ENCODE results near the gene NAPEPLD. TPM values are rescaled to one million over a fixed set of nuclear protein-coding genes. Genes with fewer than 3 reads are reported as not detected.

Gene NAPEPLD
- total and polyA plus RNA-seq, 2 donors (not counting 3 experiments of a cell fraction or from before 2014, with no cell fraction given) = 2.6 to 6.7 TPM

- intact Hi-C loops (cut with micrococcal nuclease) (loop anchor here (1.0 to 2.0 kb wide), 2 partner anchors 75 to 401 kb away; partner anchors contain the start of genes FAM185A and FBXL13), dilution Hi-C loops (cut with MboI; ENCODE audit: extremely low pct_ligation_motif_present, low sequenced_read_pairs) (no loop called here)
- Histone ChIP-seq H3K27me3 (ENCODE audit: control insufficient read depth in 2 of 2, insufficient read depth in 2 of 2, low read length in 2 of 2) (no peaks in the 10 kb centered on the region), H4K20me1 (replicated peaks; ENCODE audit: control insufficient read depth, extremely low read depth, insufficient read depth, low read length) (no peaks in the 10 kb centered on the region), H3K79me2 (ENCODE audit: control insufficient read depth, insufficient read depth, low read length) (peaks cover 27% of the 10 kb centered on the region), H3K4me1 (ENCODE audit: control insufficient read depth, extremely low read depth, insufficient read depth, low read length) (peaks cover 10% of the 10 kb centered on the region), H3K9ac (replicated peaks; ENCODE audit: extremely low read depth, insufficient read depth, low read length) (no peak overlapping the region), H3K9me1 (replicated peaks; ENCODE audit: control insufficient read depth, extremely low read depth, insufficient read depth, low read length) (no peaks in the 10 kb centered on the region), H3K36me3 (ENCODE audit: control insufficient read depth in 2 of 2, extremely low read depth in 1 of 2, insufficient read depth in 2 of 2, low read length in 2 of 2) (no peaks in the 10 kb centered on the region), H3K4me3 (replicated peaks in 1 of 3; ENCODE audit: insufficient read depth in 1 of 3, low read depth in 1 of 3, low read length in 3 of 3) (peak overlapping the region in 2 of 3 experiments; percentile 67 to 94), H3K27ac (ENCODE audit: insufficient read depth, low read depth, low read length) (no peak overlapping the region), H3K9me3 (replicated peaks; ENCODE audit: control insufficient read depth, insufficient read depth, low read length) (no peaks in the 10 kb centered on the region), H3K4me2 (ENCODE audit: insufficient read depth, low read length) (peak overlapping the region; percentile 95), H2AFZ (ENCODE audit: low read depth, low read length) (peak overlapping the region; percentile 89)
- DNase-seq (ENCODE audit: low read depth, low spot score) (no peak), FAIRE-seq (no peak)
- TF ChIP-seq FOS (IDR thresholded peaks at IDR 0.05; ENCODE audit: borderline replicate concordance, insufficient read depth, low read length) = no peak
- TF ChIP-seq EZH2 (IDR thresholded peaks at IDR 0.05; ENCODE audit: borderline replicate concordance, low read depth, low read length, severe bottlenecking) = no peak
- TF ChIP-seq JUN (IDR thresholded peaks at IDR 0.05; ENCODE audit: borderline replicate concordance, insufficient read depth, insufficient read length, low read depth) = no peak
- TF ChIP-seq POLR2A (IDR thresholded peaks at IDR 0.05; ENCODE audit: low read depth, low read length) = no peak
- TF ChIP-seq MYC (IDR thresholded peaks at IDR 0.05; ENCODE audit: low read depth, low read length) = no peak
- no peak for TF ChIP-seq CTCF (IDR thresholded peaks at IDR 0.05; ENCODE audit: extremely low read depth in 1 of 2, insufficient read depth in 1 of 2, low read depth in 1 of 2, low read length in 2 of 2)
- TF ChIP-seq POLR2AphosphoS5 (IDR thresholded peaks at IDR 0.05; ENCODE audit: insufficient read depth, low read depth, low read length) = no peak
- TF ChIP-seq GATA2 (IDR thresholded peaks at IDR 0.05; ENCODE audit: insufficient read depth, insufficient read length, low read depth, low read length) = no peak
- no peak for TF ChIP-seq MAX (IDR thresholded peaks at IDR 0.05; ENCODE audit: insufficient read depth, insufficient read length)
- BruUV-seq (replicated peaks) = TSS peak; percentile 72
- CTCF ChIA-PET = interaction anchor here (1.2 kb wide), 1 partner anchor 75 kb away, joined by 5 read pairs; the partner anchor contains the start of genes ARMC10 and FBXL13
- POLR2A ChIA-PET = no interaction called here
Observed at GRCh38 chr7:103149808-103150180, 895 bp upstream of the NAPEPLD start.

All from endothelial cell of umbilical vein (primary cell).